Thyroid gland (tissue), 4 donors: ENCODE measurements around the gene LINGO4. TPM values are rescaled to one million over a fixed set of nuclear protein-coding genes. Genes with fewer than 3 reads are reported as not detected.

Source experiments
- DNase-seq, 2 donors: peaks; one replicate each; pipeline ENCODE4 v3.0.0-alpha.2; 2019
- H3K27ac ChIP-seq, 3 donors: fragments of 200-600 bp; sonication (generic); 1 replicate in 2 of 3; 2 replicates in 1 of 3; pipeline ENCODE4 v1.5.1; 2016 to 2019; ENCODE audit warnings: mild to moderate bottlenecking in 1 of 3, moderate library complexity in 1 of 3
- H3K27me3 ChIP-seq: fragments of 200-600 bp; sonication (generic); one replicate; pipeline ENCODE4 v1.5.1; 2019
- H3K36me3 ChIP-seq, 2 donors: fragments of 200-600 bp; sonication (generic); one replicate each; pipeline ENCODE4 v1.5.1; 2016 to 2019
- H3K4me1 ChIP-seq, 2 donors: fragments of 200-600 bp; sonication (generic); one replicate each; pipeline ENCODE4 v1.5.1; 2017 to 2019
- H3K4me3 ChIP-seq, 3 donors: fragments of 200-600 bp; sonication (generic); replicated peaks in 1 of 3; 1 replicate in 2 of 3; 2 replicates in 1 of 3; pipeline ENCODE4 v1.5.1; 2016; ENCODE audit warnings: mild to moderate bottlenecking in 1 of 3
- H3K9me3 ChIP-seq: fragments of 200-600 bp; sonication (generic); one replicate; pipeline ENCODE4 v1.5.1; 2017
- CTCF ChIP-seq, 6 experiments: fragments of 200-600 bp in 3 of 6; fragments of 450-650 bp in 3 of 6; sonication (generic) in 3 of 6; IDR thresholded peaks; one replicate each; pipeline ENCODE4 v1.5.1; 2016 to 2019; ENCODE audit warnings: antibody characterized with exemption in 6 of 6, mild to moderate bottlenecking in 2 of 6, inconsistent platforms in 1 of 6, moderate library complexity in 1 of 6
- POLR2A ChIP-seq, 2 donors: fragments of 450-650 bp; IDR thresholded peaks; one replicate each; pipeline ENCODE4 v1.6.1; 2017; ENCODE audit warnings: antibody characterized with exemption in 2 of 2, mild to moderate bottlenecking in 2 of 2, moderate library complexity in 1 of 2
- WGBS, 2 donors: methylation state at CpG; one replicate each; pipeline ENCODE4 v1.1.5; 2017; 5-methylcytosine and 5-hydroxymethylcytosine counted together
- intact Hi-C: fragments of 100-400 bp; cut with DNase I; formaldehyde crosslinking; loops from one replicate; pipeline ENCODE4 v1.15.1; 2023
- total RNA-seq, 4 donors: library from RNA; depleted of rRNA; stranded (reverse); fragments of >200 nt; gene quantifications; one replicate each; pipeline ENCODE4 v1.2.3, GENCODE V29; 2016

LINGO4 gene
- total RNA-seq, 4 donors from 2014 or later, result 0.13 to 0.63 (median 0.24) TPM

GRCh38 chr1:151825204-151825603 lies 20.0 kb upstream of the LINGO4 start:
- no peaks in the 10 kb centered on the region for H3K27me3 ChIP-seq
- peak in 1 of 2 donors; percentile 25 for DNase-seq
- intact Hi-C loops, result loop anchor here (10.0 kb wide), 1 partner anchor 240 kb away; no protein-coding TSS in a partner anchor
- no peaks in the 10 kb centered on the region for H3K9me3 ChIP-seq
- no peaks in the 10 kb centered on the region for H3K36me3 ChIP-seq
- WGBS, 2 donors, result 74 to 75% methylated on average over 8 to 9 of the region's 9 CpGs
- TF ChIP-seq POLR2A (IDR thresholded peaks at IDR 0.05), result no peak
- no peak for TF ChIP-seq CTCF (IDR thresholded peaks at IDR 0.05)
- H3K27ac ChIP-seq, result no peak overlapping the region
- no peak overlapping the region for H3K4me3 ChIP-seq
- peaks cover 26 to 35% of the 10 kb centered on the region in 2 donors for H3K4me1 ChIP-seq

DNA sequence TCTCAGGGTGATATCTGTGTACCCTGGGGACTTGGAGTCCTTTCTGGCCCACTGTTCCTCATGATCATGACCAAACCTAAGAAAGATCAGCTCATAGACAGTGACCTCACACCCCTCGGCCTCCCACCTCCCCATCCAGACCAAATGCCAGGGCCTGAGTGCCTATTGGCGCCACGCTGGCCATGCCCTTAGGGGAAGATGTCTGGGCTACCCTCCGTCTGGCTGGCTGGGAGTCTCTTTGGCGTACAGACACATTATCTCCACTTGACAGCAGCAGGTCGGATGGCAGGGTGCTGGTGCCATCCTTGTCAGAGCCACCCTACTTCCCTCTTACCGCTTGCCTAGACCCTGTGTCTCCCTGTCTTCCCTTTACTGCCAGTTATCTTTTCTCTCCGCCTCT lies 18.0 kb upstream of the LINGO4 start:
- no peaks in the 10 kb centered on the region for H3K27me3 ChIP-seq
- no peak overlapping the region for H3K4me3 ChIP-seq
- DNase-seq, result no peak
- H3K27ac ChIP-seq, result no peak overlapping the region
- peaks cover 9 to 15% of the 10 kb centered on the region in 2 donors for H3K4me1 ChIP-seq
- no peaks in the 10 kb centered on the region for H3K9me3 ChIP-seq
- WGBS, 2 donors, result 78 to 90% methylated on average over 8 of the region's 8 CpGs
- intact Hi-C loops, result loop anchor here (10.0 kb wide), 1 partner anchor 238 kb away; no protein-coding TSS in a partner anchor
- no peaks in the 10 kb centered on the region for H3K36me3 ChIP-seq
- no peak for TF ChIP-seq POLR2A (IDR thresholded peaks at IDR 0.05)
- TF ChIP-seq CTCF (IDR thresholded peaks at IDR 0.05), result no peak

- H3K4me1 ChIP-seq, result peaks cover 9 to 12% of the 10 kb centered on the region in 2 donors
- no peak for DNase-seq
- WGBS, 2 donors, result 78 to 86% methylated on average over 7 of the region's 7 CpGs
- no peaks in the 10 kb centered on the region for H3K36me3 ChIP-seq
- H3K4me3 ChIP-seq, result no peak overlapping the region
- H3K27me3 ChIP-seq, result no peaks in the 10 kb centered on the region
- no peak overlapping the region for H3K27ac ChIP-seq
- TF ChIP-seq CTCF (IDR thresholded peaks at IDR 0.05) (no peak), POLR2A (IDR thresholded peaks at IDR 0.05) (no peak)
- intact Hi-C loops, result loop anchor here (10.0 kb wide), 1 partner anchor 238 kb away; no protein-coding TSS in a partner anchor
- no peaks in the 10 kb centered on the region for H3K9me3 ChIP-seq
These were observed 17.2 kb upstream of the LINGO4 start for GRCh38 chr1:151822404-151822803.

DNA sequence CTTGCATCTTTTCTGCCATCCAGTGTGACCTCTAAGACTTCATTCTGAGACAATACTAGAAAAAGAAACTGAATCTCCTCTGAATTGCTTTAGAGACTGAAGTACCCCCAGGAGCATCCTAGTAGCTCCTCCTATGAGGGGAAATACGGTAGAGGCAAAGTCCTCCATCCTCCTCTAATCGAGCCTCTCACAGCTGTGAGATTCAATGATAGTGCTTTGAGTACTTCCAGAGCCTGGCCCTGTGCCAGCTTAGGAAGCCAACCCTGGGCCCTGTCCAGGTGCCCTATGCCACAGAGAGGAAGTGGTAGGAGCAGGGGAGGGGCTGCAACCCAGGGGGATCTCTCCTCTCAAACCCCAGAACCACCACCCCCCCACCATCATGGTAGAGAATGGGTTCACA lies 15.7 kb upstream of the LINGO4 start:
- intact Hi-C loops, result loop anchor here (10.0 kb wide), 1 partner anchor 236 kb away; no protein-coding TSS in a partner anchor
- Histone ChIP-seq H3K4me3 (no peak overlapping the region), H3K4me1 (peaks cover 5 to 9% of the 10 kb centered on the region in 2 donors), H3K27ac (no peak overlapping the region), H3K27me3 (no peaks in the 10 kb centered on the region), H3K9me3 (no peaks in the 10 kb centered on the region), H3K36me3 (peaks cover 0 to 9% of the 10 kb centered on the region in 2 donors)
- no peak for TF ChIP-seq CTCF (IDR thresholded peaks at IDR 0.05)
- no peak for TF ChIP-seq POLR2A (IDR thresholded peaks at IDR 0.05)
- peak; percentile 69 for DNase-seq
- WGBS, 2 donors, result 5% methylated on average over 2 of the region's 2 CpGs; no CpG with 5 or more reads in 1 of the 2 donors

DNA sequence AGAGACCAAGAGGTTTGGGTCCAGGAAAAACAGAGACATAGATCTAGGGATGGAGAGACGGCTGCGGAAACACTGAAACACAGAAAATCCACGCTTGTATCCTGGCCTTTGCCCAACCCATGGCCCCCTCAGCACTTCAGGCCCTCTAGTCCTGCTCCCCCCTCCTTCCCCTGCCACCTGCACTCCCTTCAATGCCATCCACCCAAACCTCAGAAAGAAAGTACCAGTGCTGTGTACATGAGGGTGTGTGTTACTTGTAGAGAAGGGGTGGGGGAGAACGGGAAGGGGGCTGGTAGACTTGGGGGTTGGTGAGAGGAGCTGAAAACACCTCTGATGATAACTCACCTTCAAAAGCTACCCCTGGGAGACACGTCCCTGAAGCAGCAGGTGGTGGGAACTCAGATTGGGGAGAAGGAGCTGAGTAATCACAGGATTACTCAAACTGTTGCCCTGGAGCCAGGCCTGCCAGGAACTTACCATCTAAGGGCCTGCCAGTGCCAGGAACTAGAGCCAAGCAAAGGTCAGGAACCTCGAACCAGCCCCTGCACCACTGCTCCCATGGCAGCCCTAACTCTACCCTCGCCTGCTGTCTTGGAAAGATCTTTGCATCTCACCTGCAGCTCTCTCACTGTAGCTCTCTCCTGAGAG lies 14.9 kb upstream of the LINGO4 start:
- TF ChIP-seq POLR2A (IDR thresholded peaks at IDR 0.05) (no peak), CTCF (IDR thresholded peaks at IDR 0.05) (no peak)
- DNase-seq, result peak in 1 of 2 donors; percentile 21
- H3K27me3 ChIP-seq, result no peaks in the 10 kb centered on the region
- 75 to 83% methylated on average over 7 of the region's 7 CpGs for WGBS, 2 donors
- no peaks in the 10 kb centered on the region for H3K9me3 ChIP-seq
- no peak overlapping the region for H3K4me3 ChIP-seq
- H3K4me1 ChIP-seq, result peaks cover 0 to 8% of the 10 kb centered on the region in 2 donors
- H3K36me3 ChIP-seq, result peaks cover 2 to 16% of the 10 kb centered on the region in 2 donors
- intact Hi-C loops, result loop anchor here (10.0 kb wide), 1 partner anchor 235 kb away; no protein-coding TSS in a partner anchor
- no peak overlapping the region for H3K27ac ChIP-seq
